GM12878 (cell line): ENCODE results near the gene CLEC12A. TPM values are rescaled to one million over a fixed set of nuclear protein-coding genes. Genes with fewer than 3 reads are reported as not detected.

Experiments used
- ATAC-seq: fragments of 200-7000 bp; cut with Tn5 transposase; 3 replicates; pipeline ENCODE4 v1.9.1; 2020; ENCODE audit warnings: mild to moderate bottlenecking, moderate library complexity
- BruUV-seq: library from RNA; stranded (reverse); fragments of 400-500 nt; replicated peaks from 2 replicates; lab custom pipeline; 2021; lab: Mats Ljungman, UMichigan
- CTCF ChIA-PET: fragments of 300-600 bp; sonication (Branson Sonifier 250); formaldehyde crosslinking; extraction: SDS; loops from one replicate; lab custom pipeline; 2021; ENCODE audit warnings: inconsistent platforms; lab: Yijun Ruan, JAX
- POLR2A ChIA-PET: fragments of 350-600 bp; formaldehyde crosslinking; extraction: SDS; loops from one replicate; lab custom pipeline; 2021; ENCODE audit warnings: inconsistent platforms; lab: Charles Lee
- RAD21 ChIA-PET: fragments of 300-600 bp; sonication (Branson Sonifier 250); formaldehyde crosslinking; loops from one replicate; lab custom pipeline; 2023; ENCODE audit warnings: antibody characterized with exemption; ENCODE audit not compliant: unreplicated experiment; lab: Charles Lee
- SMC1A ChIA-PET: fragments of 300-600 bp; sonication (Branson Sonifier 250); formaldehyde crosslinking; loops from one replicate; lab custom pipeline; 2023; ENCODE audit not compliant: unreplicated experiment, uncharacterized antibody; lab: Charles Lee
- DNase-seq: peaks from one replicate; pipeline ENCODE4 v3.0.0-alpha.2; 2011; ENCODE audit warnings: low read depth, low spot score
- FAIRE-seq: peaks from 3 replicates; lab custom pipeline; 2011; peaks lifted over from hg19 to GRCh38; lab: Jason Lieb, UNC
- H2AFZ ChIP-seq: 2 replicates; pipeline ENCODE4 v1.6.0; 2011; ENCODE audit warnings: low read depth, low read length, control low read depth; ENCODE audit not compliant: control insufficient read depth
- H3K27ac ChIP-seq: 2 replicates; pipeline ENCODE4 v1.5.1; 2011; ENCODE audit warnings: control low read depth; ENCODE audit not compliant: control insufficient read depth, insufficient read depth
- H3K27me3 ChIP-seq, 2 experiments: replicated peaks in 1 of 2; 2 replicates each; pipeline versions ENCODE4 v1.6.0 to v1.6.1; 2011; ENCODE audit warnings: low read length in 1 of 2; ENCODE audit not compliant: control insufficient read depth in 2 of 2, insufficient read depth in 2 of 2
- H3K36me3 ChIP-seq, 2 experiments: 2 replicates each; pipeline ENCODE4 v1.5.1; 2011; ENCODE audit warnings: low read length in 1 of 2; ENCODE audit not compliant: control insufficient read depth in 2 of 2, insufficient read depth in 2 of 2
- H3K4me1 ChIP-seq: 2 replicates; pipeline ENCODE4 v1.6.1; 2011; ENCODE audit warnings: mild to moderate bottlenecking, low read length, moderate library complexity, mixed read lengths; ENCODE audit not compliant: control insufficient read depth, insufficient read depth
- H3K4me2 ChIP-seq: 2 replicates; pipeline ENCODE4 v1.6.0; 2011; ENCODE audit warnings: control low read depth; ENCODE audit not compliant: control insufficient read depth, insufficient read depth
- H3K4me3 ChIP-seq: fragments of 200-600 bp; sonication (generic); 2 replicates; pipeline ENCODE4 v1.5.1; 2016
- H3K79me2 ChIP-seq: 2 replicates; pipeline ENCODE4 v1.6.0; 2011; ENCODE audit warnings: low read length; ENCODE audit not compliant: control insufficient read depth, insufficient read depth
- H3K9ac ChIP-seq: 2 replicates; pipeline ENCODE4 v1.8.0; 2011; ENCODE audit warnings: low read length, control low read depth, mixed read lengths; ENCODE audit not compliant: control insufficient read depth, insufficient read depth
- H3K9me3 ChIP-seq: replicated peaks from 3 replicates; pipeline ENCODE4 v1.5.1; 2011; ENCODE audit warnings: mild to moderate bottlenecking, low read length; ENCODE audit not compliant: control insufficient read depth, insufficient read depth
- H4K20me1 ChIP-seq: 2 replicates; pipeline ENCODE4 v1.6.0; 2011; ENCODE audit not compliant: control insufficient read depth, insufficient read depth
- CHD1 ChIP-seq: IDR thresholded peaks from 2 replicates; pipeline ENCODE4 v1.6.1; 2012; ENCODE audit warnings: low read depth, low read length, improper control_type of control experiment
- CREB1 ChIP-seq: IDR thresholded peaks from 2 replicates; pipeline ENCODE4 v1.6.1; 2012; ENCODE audit warnings: low read depth, mild to moderate bottlenecking, inconsistent platforms
- ESRRA ChIP-seq: IDR thresholded peaks from 2 replicates; pipeline ENCODE4 v1.6.1; 2012; ENCODE audit warnings: mild to moderate bottlenecking, low read length, improper control_type of control experiment
- NFYB ChIP-seq: IDR thresholded peaks from 2 replicates; pipeline ENCODE4 v1.6.1; 2011; ENCODE audit warnings: low read depth, mild to moderate bottlenecking, low read length, improper control_type of control experiment, moderate library complexity; ENCODE audit not compliant: insufficient read depth
- RB1 ChIP-seq: fragments of 450-650 bp; formaldehyde crosslinking; IDR thresholded peaks from 2 replicates; pipeline ENCODE4 v1.6.1; 2017; ENCODE audit warnings: mild to moderate bottlenecking, borderline replicate concordance
- ZZZ3 ChIP-seq: IDR thresholded peaks from 2 replicates; pipeline ENCODE4 v1.6.1; 2011; ENCODE audit warnings: low read depth; ENCODE audit not compliant: control insufficient read depth, insufficient read length
- WGBS: methylation state at CpG from one replicate; pipeline ENCODE4 v1.1.6; 2016; ENCODE audit warnings: low lambda C conversion rate; ENCODE audit not compliant: insufficient replicate concordance, insufficient coverage; ENCODE audit errors: missing lambda C conversion rate; 5-methylcytosine and 5-hydroxymethylcytosine counted together
- in situ Hi-C: fragments of 300-500 bp; cut with MboI; formaldehyde crosslinking; loops from 9 replicates; pipeline ENCODE4 v1.14.3; 2018; ENCODE audit warnings: mixed read lengths
- intact Hi-C: fragments of 100-400 bp; cut with micrococcal nuclease; formaldehyde crosslinking; loops from one replicate; pipeline ENCODE4 v1.14.2; 2022; ENCODE audit not compliant: unreplicated experiment
- polyA plus RNA-seq, 11 experiments: library from polyadenylated mRNA; depleted of rRNA in 4 of 11; unstranded in 6 of 11; stranded (reverse) in 5 of 11; fragments of >200 nt; fragmentation: Nextera tagmentation in 4 of 11; fragmentation: Illumina TruSeq in 1 of 11; extraction: Ambion mirVana in 4 of 11; extraction: Trizol in 1 of 11; gene quantifications; 1 replicate in 1 of 11; 2 replicates in 10 of 11; pipeline versions ENCODE4 v1.2.1 to v1.2.3, GENCODE V29; 2011 to 2016; ENCODE audit warnings: inconsistent platforms in 2 of 11, missing spikeins in 2 of 11, low read depth in 1 of 11
- total RNA-seq, 4 experiments: library from RNA; depleted of rRNA in 3 of 4; stranded (reverse); fragments of >200 nt in 3 of 4; fragmentation: Illumina TruSeq in 1 of 4; extraction: Trizol in 1 of 4; gene quantifications; 2 replicates each; pipeline versions ENCODE4 v1.2.1 to v1.2.3, GENCODE V29; 2013 to 2021
- TF ChIP-seq, protein P1 (sequence below): IDR thresholded peaks from 2 replicates; pipeline ENCODE4 v1.6.1; 2012; ENCODE audit warnings: low read depth, low read length, improper control_type of control experiment
- TF ChIP-seq, protein P2 (sequence below), 3 experiments: IDR thresholded peaks in 2 of 3; conservative IDR thresholded peaks in 1 of 3; 2 replicates each; pipeline ENCODE4 v1.5.1; 2011; ENCODE audit warnings: low read depth in 3 of 3, low read length in 3 of 3, mild to moderate bottlenecking in 3 of 3, control low read depth in 2 of 3, moderate library complexity in 2 of 3, inconsistent platforms in 1 of 3, mixed read lengths in 1 of 3; ENCODE audit not compliant: control insufficient read depth in 2 of 3, insufficient read depth in 1 of 3; ENCODE audit errors: extremely low read depth in 1 of 3
- TF ChIP-seq, protein P3 (sequence below): IDR thresholded peaks from 2 replicates; pipeline ENCODE4 v1.6.1; 2011; ENCODE audit warnings: low read depth, mild to moderate bottlenecking, low read length, moderate library complexity, borderline replicate concordance; ENCODE audit errors: extremely low read depth

CLEC12A gene
- total and polyA plus RNA-seq, 10 of the 15 experiments (the other 5 are each of a cell fraction or from before 2014, with no cell fraction given), result 0.07 to 0.21 TPM; not detected in 8

DNA sequence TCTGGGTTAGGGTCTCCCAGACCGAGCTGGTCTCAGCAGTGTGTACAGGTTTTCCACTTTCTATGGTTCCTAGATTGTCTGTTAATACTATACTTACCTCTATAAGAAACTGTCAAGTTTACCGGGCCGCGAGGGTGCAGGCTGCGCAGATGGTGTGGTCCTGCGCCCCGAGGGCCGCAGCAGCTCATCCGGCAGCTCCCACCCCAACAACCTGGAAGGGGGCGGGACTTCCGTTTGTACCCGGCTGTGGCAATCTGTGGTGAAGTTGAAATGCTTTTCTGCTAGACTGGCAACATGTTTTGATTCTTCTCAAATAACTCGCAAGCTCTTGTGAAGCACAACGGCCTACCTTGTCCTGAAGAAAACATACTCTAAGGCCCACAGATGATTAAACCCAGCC is 59.2 kb downstream of the CLEC12A start, which contains the start of gene CLEC9A (continued):
- TF ChIP-seq, protein P1, sequence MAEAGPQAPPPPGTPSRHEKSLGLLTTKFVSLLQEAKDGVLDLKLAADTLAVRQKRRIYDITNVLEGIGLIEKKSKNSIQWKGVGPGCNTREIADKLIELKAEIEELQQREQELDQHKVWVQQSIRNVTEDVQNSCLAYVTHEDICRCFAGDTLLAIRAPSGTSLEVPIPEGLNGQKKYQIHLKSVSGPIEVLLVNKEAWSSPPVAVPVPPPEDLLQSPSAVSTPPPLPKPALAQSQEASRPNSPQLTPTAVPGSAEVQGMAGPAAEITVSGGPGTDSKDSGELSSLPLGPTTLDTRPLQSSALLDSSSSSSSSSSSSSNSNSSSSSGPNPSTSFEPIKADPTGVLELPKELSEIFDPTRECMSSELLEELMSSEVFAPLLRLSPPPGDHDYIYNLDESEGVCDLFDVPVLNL, result no peak
- TF ChIP-seq, protein P2, sequence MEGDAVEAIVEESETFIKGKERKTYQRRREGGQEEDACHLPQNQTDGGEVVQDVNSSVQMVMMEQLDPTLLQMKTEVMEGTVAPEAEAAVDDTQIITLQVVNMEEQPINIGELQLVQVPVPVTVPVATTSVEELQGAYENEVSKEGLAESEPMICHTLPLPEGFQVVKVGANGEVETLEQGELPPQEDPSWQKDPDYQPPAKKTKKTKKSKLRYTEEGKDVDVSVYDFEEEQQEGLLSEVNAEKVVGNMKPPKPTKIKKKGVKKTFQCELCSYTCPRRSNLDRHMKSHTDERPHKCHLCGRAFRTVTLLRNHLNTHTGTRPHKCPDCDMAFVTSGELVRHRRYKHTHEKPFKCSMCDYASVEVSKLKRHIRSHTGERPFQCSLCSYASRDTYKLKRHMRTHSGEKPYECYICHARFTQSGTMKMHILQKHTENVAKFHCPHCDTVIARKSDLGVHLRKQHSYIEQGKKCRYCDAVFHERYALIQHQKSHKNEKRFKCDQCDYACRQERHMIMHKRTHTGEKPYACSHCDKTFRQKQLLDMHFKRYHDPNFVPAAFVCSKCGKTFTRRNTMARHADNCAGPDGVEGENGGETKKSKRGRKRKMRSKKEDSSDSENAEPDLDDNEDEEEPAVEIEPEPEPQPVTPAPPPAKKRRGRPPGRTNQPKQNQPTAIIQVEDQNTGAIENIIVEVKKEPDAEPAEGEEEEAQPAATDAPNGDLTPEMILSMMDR (IDR thresholded peaks at IDR 0.05 in 2 of 3, conservative IDR thresholded peaks at IDR 0.05 in 1 of 3; ENCODE audit: control insufficient read depth in 2 of 3, extremely low read depth in 1 of 3, insufficient read depth in 1 of 3, low read depth in 3 of 3, low read length in 3 of 3), result no peak
- TF ChIP-seq ESRRA (no peak), ZZZ3 (no peak), CREB1 (no peak)

DNA sequence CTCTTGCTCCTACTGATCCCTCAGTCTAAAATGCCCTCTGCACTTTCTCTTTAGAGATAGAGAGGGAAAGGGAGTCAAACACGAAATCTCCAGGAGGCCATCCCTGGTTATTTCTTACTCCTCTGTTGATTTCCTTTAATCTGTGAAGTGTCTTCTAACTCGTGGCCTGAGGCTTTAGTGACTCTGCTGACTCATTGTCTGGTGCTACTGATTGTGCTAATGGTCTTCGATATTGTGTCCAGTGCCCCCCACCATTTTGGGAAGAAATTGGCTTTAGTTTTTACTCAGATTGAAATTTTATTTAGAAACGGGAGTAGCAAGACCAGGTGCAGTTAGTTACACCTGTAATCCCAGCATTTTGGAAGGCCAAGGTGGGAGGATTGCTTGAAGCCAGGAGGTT is 60.1 kb downstream of the CLEC12A start:
- Histone ChIP-seq H3K27me3 (no peaks in the 10 kb centered on the region), H3K4me2 (no peak overlapping the region), H3K36me3 (no peaks in the 10 kb centered on the region), H3K27ac (no peak overlapping the region), H4K20me1 (no peaks in the 10 kb centered on the region), H2AFZ (no peak overlapping the region), H3K4me1 (no peaks in the 10 kb centered on the region)
- ChIA-PET RAD21 (no interaction called here), SMC1A (no interaction called here)
- no peak for FAIRE-seq
- no peak for ATAC-seq
- 7% methylated on average over 4 of the region's 4 CpGs for WGBS
- no peak for TF ChIP-seq NFYB
- TF ChIP-seq, protein P3, sequence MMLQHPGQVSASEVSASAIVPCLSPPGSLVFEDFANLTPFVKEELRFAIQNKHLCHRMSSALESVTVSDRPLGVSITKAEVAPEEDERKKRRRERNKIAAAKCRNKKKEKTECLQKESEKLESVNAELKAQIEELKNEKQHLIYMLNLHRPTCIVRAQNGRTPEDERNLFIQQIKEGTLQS, result no peak
- no peak for TF ChIP-seq RB1
- no peak for TF ChIP-seq CHD1
- TF ChIP-seq, all 136 proteins: peak for 0
- BruUV-seq, result no TSS peak
- H3K4me3 ChIP-seq, result no peak overlapping the region
- ChIA-PET CTCF (interaction anchor here (1.1 kb wide), 1 partner anchor 13 kb away, joined by 3 read pairs; no protein-coding TSS in a partner anchor), POLR2A (no interaction called here)
- in situ Hi-C loops, result loop anchor here (5.0 kb wide), 1 partner anchor 111 kb away; no protein-coding TSS in a partner anchor
- no peaks in the 10 kb centered on the region for H3K9me3 ChIP-seq
- H3K9ac ChIP-seq, result no peak overlapping the region
- no peaks in the 10 kb centered on the region for H3K79me2 ChIP-seq
- DNase-seq, result no peak
- intact Hi-C loops, result no loop called here
